Fibroblast of pulmonary artery (primary cell): ENCODE results near the gene MEGF8.
A peak's percentile ranks its signal among the peaks of the same experiment; 100 is the strongest.

Experiments
- DNase-seq: peaks from one replicate; pipeline ENCODE4 v3.0.0-alpha.2; 2010; ENCODE audit warnings: low read depth
- H3K4me3 ChIP-seq: replicated peaks from 2 replicates; pipeline ENCODE4 v1.5.1; 2011; ENCODE audit warnings: low read depth, mild to moderate bottlenecking, control low read depth, low read length, moderate library complexity
- CTCF ChIP-seq: IDR thresholded peaks from 2 replicates; pipeline ENCODE4 v1.5.1; 2011; ENCODE audit warnings: mild to moderate bottlenecking, control low read depth, low read length, inconsistent platforms; ENCODE audit errors: missing control alignments

MEGF8 gene

GRCh38 chr19:42420055-42420544, 94.7 kb downstream of the MEGF8 start:
- peak; percentile 63 for TF ChIP-seq CTCF
- H3K4me3 ChIP-seq: no peak overlapping the region
- DNase-seq: peak; percentile 52

GRCh38 chr19:42421101-42421500, 95.7 kb downstream of the MEGF8 start:
- no peak for DNase-seq
- no peak overlapping the region for H3K4me3 ChIP-seq
- no peak for TF ChIP-seq CTCF

- no peak for TF ChIP-seq CTCF
- no peak for DNase-seq
- H3K4me3 ChIP-seq: no peak overlapping the region
Measured at GRCh38 chr19:42421591-42422031, 96.2 kb downstream of the MEGF8 start.

- no peak for DNase-seq
- TF ChIP-seq CTCF: no peak
- H3K4me3 ChIP-seq: peak overlapping the region; percentile 64
Measured at GRCh38 chr19:42422092-42422900, 96.9 kb downstream of the MEGF8 start.

- TF ChIP-seq CTCF: no peak
- H3K4me3 ChIP-seq: peak overlapping the region; percentile 64
- DNase-seq: no peak
Measured at GRCh38 chr19:42422901-42423461, 97.5 kb downstream of the MEGF8 start.

GRCh38 chr19:42423462-42424344, 98.3 kb downstream of the MEGF8 start:
- H3K4me3 ChIP-seq: peak overlapping the region; percentile 64
- no peak for TF ChIP-seq CTCF
- DNase-seq: peak; percentile 93
